ENCODE data around the gene HLCS. TPM values are rescaled to one million over a fixed set of nuclear protein-coding genes. Genes with fewer than 3 reads are reported as not detected.

Gene HLCS
- total and polyA plus RNA-seq, 2 of the 4 experiments (the other 2 are of a cell fraction): 10.6 to 21.0 TPM

- H4K8ac ChIP-seq (ENCODE audit: low read depth in 2 of 2, low read length in 2 of 2): no peak overlapping the region
- dilution Hi-C loops (cut with HindIII; ENCODE audit: low sequenced_read_pairs, unreplicated experiment) (no loop called here), in situ Hi-C loops (cut with MboI; ENCODE audit: low sequenced_read_pairs) (no loop called here), intact Hi-C loops (cut with micrococcal nuclease) (no loop called here)
- no peak overlapping the region for H3K4me2 ChIP-seq (ENCODE audit: low read depth, low read length)
- H2BK120ac ChIP-seq (ENCODE audit: low read depth, low read length): no peak overlapping the region
- no peaks in the 10 kb centered on the region for H3K27me3 ChIP-seq (ENCODE audit: control insufficient read depth, insufficient read depth, low read length)
- POLR2A ChIA-PET (ENCODE audit: unreplicated experiment): no interaction called here
- no peaks in the 10 kb centered on the region; the same call in 1 of the 2 replicates for H3K36me3 ChIP-seq (ENCODE audit: control insufficient read depth, insufficient read depth, low read length)
- no peaks in the 10 kb centered on the region for H4K20me1 ChIP-seq (ENCODE audit: insufficient read depth, low read length)
- TF ChIP-seq MXI1 (IDR thresholded peaks at IDR 0.05; ENCODE audit: borderline replicate concordance, low read depth, low read length) (no peak), RFX5 (IDR thresholded peaks at IDR 0.05; ENCODE audit: low read depth, low read length) (no peak), ELK1 (IDR thresholded peaks at IDR 0.05; ENCODE audit: borderline replicate concordance, low read depth, low read length) (no peak), RCOR1 (IDR thresholded peaks at IDR 0.05; ENCODE audit: insufficient replicate concordance, low read length) (no peak), MAZ (IDR thresholded peaks at IDR 0.05; ENCODE audit: borderline replicate concordance, low read depth, low read length) (no peak), BHLHE40 (IDR thresholded peaks at IDR 0.05; ENCODE audit: low read depth, low read length) (no peak), CTCF (conservative IDR thresholded peaks at IDR 0.05; ENCODE audit: low read depth, low read length) (no peak), NFE2L2 (IDR thresholded peaks at IDR 0.05; ENCODE audit: low read depth, low read length) (no peak), MAFK (IDR thresholded peaks at IDR 0.05; ENCODE audit: low read depth, low read length) (no peak), USF2 (IDR thresholded peaks at IDR 0.05; ENCODE audit: low read depth, low read length) (no peak), FOS (IDR thresholded peaks at IDR 0.05; ENCODE audit: low read depth, low read length) (no peak), CHD1 (IDR thresholded peaks at IDR 0.05; ENCODE audit: low read depth, low read length) (no peak), POLR2A (IDR thresholded peaks at IDR 0.05; ENCODE audit: low read depth, low read length) (no peak), SMC3 (IDR thresholded peaks at IDR 0.05; ENCODE audit: low read depth, low read length) (no peak), RAD21 (IDR thresholded peaks at IDR 0.05; ENCODE audit: low read length) (no peak), CEBPB (IDR thresholded peaks at IDR 0.05; ENCODE audit: low read depth, low read length) (no peak)
- no peak overlapping the region for H3K27ac ChIP-seq (ENCODE audit: insufficient read depth, low read length)
- no peak overlapping the region for H3K4me3 ChIP-seq (ENCODE audit: insufficient read depth, low read depth, low read length)
- H2AFZ ChIP-seq (replicated peaks; ENCODE audit: low read length, poor library complexity): no peak overlapping the region
- H3K18ac ChIP-seq (ENCODE audit: low read depth, low read length): no peak overlapping the region
- no peak overlapping the region for H2AK9ac ChIP-seq (replicated peaks; ENCODE audit: low read depth, low read length, poor library complexity)
- H2BK15ac ChIP-seq (ENCODE audit: low read depth, low read length): no peak overlapping the region
- H3K4ac ChIP-seq (ENCODE audit: low read depth, low read length): no peak overlapping the region
- H3K9me3 ChIP-seq (ENCODE audit: control insufficient read depth, insufficient read depth, low read length): no peaks in the 10 kb centered on the region
- H2BK5ac ChIP-seq (ENCODE audit: low read depth, low read length, poor library complexity, severe bottlenecking): no peak overlapping the region
- no peak overlapping the region for H2AK5ac ChIP-seq (ENCODE audit: low read depth, low read length)
- H3K56ac ChIP-seq (ENCODE audit: extremely low read depth, insufficient read depth, low read length): no peak overlapping the region
- H3K79me1 ChIP-seq (ENCODE audit: low read depth in 1 of 2, low read length in 2 of 2): peaks cover 0 to 3% of the 10 kb centered on the region in 2 experiments; a peak in 1 of 4 replicates
- no TSS peak for BruUV-seq (replicated peaks)
- H4K5ac ChIP-seq (ENCODE audit: low read depth, low read length): no peak overlapping the region
- CTCF ChIA-PET: no interaction called here
- H3K14ac ChIP-seq (replicated peaks; ENCODE audit: low read depth, low read length): no peak overlapping the region
- DNase-seq (no peak), ATAC-seq (ENCODE audit: low read depth) (no peak)
- H3K9ac ChIP-seq (ENCODE audit: low read depth, low read length): no peak overlapping the region
- H3K4me1 ChIP-seq (ENCODE audit: control insufficient read depth, insufficient read depth, low read length): peaks cover 3% of the 10 kb centered on the region; the same call in 1 of the 2 replicates
- H3K9me1 ChIP-seq (ENCODE audit: insufficient read depth, low read length): no peaks in the 10 kb centered on the region; the same call in 1 of the 2 replicates
- WGBS, 2 experiments (ENCODE audit: extremely low coverage in 2 of 2, insufficient read length in 1 of 2): no CpG with 5 or more reads among the region's 3 CpGs
- H4K91ac ChIP-seq (ENCODE audit: insufficient read depth, low read depth, low read length): no peak overlapping the region
- H2BK20ac ChIP-seq (ENCODE audit: low read depth, low read length): no peak overlapping the region
- H3K23ac ChIP-seq (ENCODE audit: low read depth, low read length): no peak overlapping the region
Measured at GRCh38 chr21:36828208-36828607, 138.3 kb downstream of the HLCS start.

Measured in IMR-90 (cell line).